ENCODE measurements around the gene CEBPA.

The CEBPA gene

GRCh38 chr19:33263325-33264023 is 38.9 kb downstream of the CEBPA start:
- DNase-seq (ENCODE audit: low spot score in 2 of 2): no peak
- no peaks in the 10 kb centered on the region for H3K9me3 Mint-ChIP-seq
- peaks cover 19% of the 10 kb centered on the region for H3K4me1 Mint-ChIP-seq
- H3K36me3 Mint-ChIP-seq: no peaks in the 10 kb centered on the region
- no peak overlapping the region for H3K4me3 Mint-ChIP-seq
- H3K27ac Mint-ChIP-seq: no peak overlapping the region
- no peak for ATAC-seq

- DNase-seq (ENCODE audit: low spot score in 2 of 2) (no peak), ATAC-seq (peak; percentile 5)
- Mint-ChIP-seq H3K4me1 (peaks cover 19% of the 10 kb centered on the region), H3K27ac (peak overlapping the region; percentile 81), H3K4me3 (no peak overlapping the region), H3K9me3 (peaks cover 2% of the 10 kb centered on the region), H3K36me3 (no peaks in the 10 kb centered on the region)
These were observed 40.7 kb downstream of the CEBPA start for GRCh38 chr19:33261511-33262189.

GRCh38 chr19:33260628-33261418 is 41.5 kb downstream of the CEBPA start:
- no peak for DNase-seq (ENCODE audit: low spot score in 2 of 2)
- peak; percentile 38 for ATAC-seq
- Mint-ChIP-seq H3K36me3 (no peaks in the 10 kb centered on the region), H3K27ac (peak overlapping the region; percentile 81), H3K9me3 (peaks cover 2% of the 10 kb centered on the region), H3K4me3 (no peak overlapping the region), H3K4me1 (peaks cover 19% of the 10 kb centered on the region)

- no peak for DNase-seq (ENCODE audit: low spot score in 2 of 2)
- H3K36me3 Mint-ChIP-seq: no peaks in the 10 kb centered on the region
- no peak overlapping the region for H3K4me3 Mint-ChIP-seq
- peaks cover 2% of the 10 kb centered on the region for H3K9me3 Mint-ChIP-seq
- H3K4me1 Mint-ChIP-seq: peaks cover 19% of the 10 kb centered on the region
- H3K27ac Mint-ChIP-seq: no peak overlapping the region
- ATAC-seq: no peak
These were observed 42.8 kb downstream of the CEBPA start for GRCh38 chr19:33259539-33259938.

- DNase-seq (ENCODE audit: low spot score in 2 of 2) (no peak), ATAC-seq (no peak)
- H3K4me1 Mint-ChIP-seq: peaks cover 19% of the 10 kb centered on the region
- no peak overlapping the region for H3K27ac Mint-ChIP-seq
- H3K36me3 Mint-ChIP-seq: no peaks in the 10 kb centered on the region
- peaks cover 2% of the 10 kb centered on the region for H3K9me3 Mint-ChIP-seq
- no peak overlapping the region for H3K4me3 Mint-ChIP-seq
These were observed 44.5 kb downstream of the CEBPA start for GRCh38 chr19:33257828-33258227.

- ATAC-seq (no peak), DNase-seq (ENCODE audit: low spot score in 2 of 2) (no peak)
- no peak overlapping the region for H3K27ac Mint-ChIP-seq
- no peak overlapping the region for H3K4me3 Mint-ChIP-seq
- H3K36me3 Mint-ChIP-seq: no peaks in the 10 kb centered on the region
- H3K4me1 Mint-ChIP-seq: peaks cover 8% of the 10 kb centered on the region
- H3K9me3 Mint-ChIP-seq: peaks cover 2% of the 10 kb centered on the region
These were observed 46.1 kb downstream of the CEBPA start for GRCh38 chr19:33256261-33256660.

GRCh38 chr19:33255781-33256180 is 46.6 kb downstream of the CEBPA start:
- no peak overlapping the region for H3K4me3 Mint-ChIP-seq
- no peaks in the 10 kb centered on the region for H3K36me3 Mint-ChIP-seq
- ATAC-seq: no peak
- H3K4me1 Mint-ChIP-seq: peaks cover 3% of the 10 kb centered on the region
- DNase-seq (ENCODE audit: low spot score in 2 of 2): no peak
- H3K27ac Mint-ChIP-seq: no peak overlapping the region
- H3K9me3 Mint-ChIP-seq: peaks cover 2% of the 10 kb centered on the region

- ATAC-seq: peak; percentile 25
- H3K9me3 Mint-ChIP-seq: peaks cover 2% of the 10 kb centered on the region
- H3K4me3 Mint-ChIP-seq: no peak overlapping the region
- H3K36me3 Mint-ChIP-seq: no peaks in the 10 kb centered on the region
- DNase-seq (ENCODE audit: low spot score in 2 of 2): no peak
- no peak overlapping the region for H3K27ac Mint-ChIP-seq
- no peaks in the 10 kb centered on the region for H3K4me1 Mint-ChIP-seq
These were observed 48.0 kb downstream of the CEBPA start for GRCh38 chr19:33254245-33254824.

- H3K27ac Mint-ChIP-seq: no peak overlapping the region
- DNase-seq (ENCODE audit: low spot score in 2 of 2) (no peak), ATAC-seq (no peak)
- no peak overlapping the region for H3K4me3 Mint-ChIP-seq
- no peaks in the 10 kb centered on the region for H3K36me3 Mint-ChIP-seq
- no peaks in the 10 kb centered on the region for H3K4me1 Mint-ChIP-seq
- peaks cover 1% of the 10 kb centered on the region for H3K9me3 Mint-ChIP-seq
These were observed 49.4 kb downstream of the CEBPA start for GRCh38 chr19:33252971-33253370.

GRCh38 chr19:33252418-33252962 is 49.8 kb downstream of the CEBPA start:
- ATAC-seq (no peak), DNase-seq (ENCODE audit: low spot score in 2 of 2) (no peak)
- Mint-ChIP-seq H3K27ac (no peak overlapping the region), H3K4me1 (no peaks in the 10 kb centered on the region), H3K4me3 (no peak overlapping the region), H3K9me3 (no peaks in the 10 kb centered on the region), H3K36me3 (no peaks in the 10 kb centered on the region)

GRCh38 chr19:33251526-33252090 is 50.7 kb downstream of the CEBPA start:
- no peaks in the 10 kb centered on the region for H3K36me3 Mint-ChIP-seq
- H3K4me1 Mint-ChIP-seq: no peaks in the 10 kb centered on the region
- H3K9me3 Mint-ChIP-seq: no peaks in the 10 kb centered on the region
- H3K27ac Mint-ChIP-seq: no peak overlapping the region
- no peak for DNase-seq (ENCODE audit: low spot score in 2 of 2)
- no peak for ATAC-seq
- no peak overlapping the region for H3K4me3 Mint-ChIP-seq

GRCh38 chr19:33251076-33251475 is 51.3 kb downstream of the CEBPA start:
- no peaks in the 10 kb centered on the region for H3K9me3 Mint-ChIP-seq
- H3K27ac Mint-ChIP-seq: no peak overlapping the region
- H3K36me3 Mint-ChIP-seq: no peaks in the 10 kb centered on the region
- no peak overlapping the region for H3K4me3 Mint-ChIP-seq
- ATAC-seq: no peak
- no peaks in the 10 kb centered on the region for H3K4me1 Mint-ChIP-seq
- no peak for DNase-seq (ENCODE audit: low spot score in 2 of 2)

- Mint-ChIP-seq H3K4me1 (no peaks in the 10 kb centered on the region), H3K27ac (no peak overlapping the region), H3K4me3 (no peak overlapping the region), H3K36me3 (no peaks in the 10 kb centered on the region), H3K9me3 (no peaks in the 10 kb centered on the region)
- ATAC-seq (no peak), DNase-seq (ENCODE audit: low spot score in 2 of 2) (no peak)
These were observed 51.8 kb downstream of the CEBPA start for GRCh38 chr19:33250500-33250899.
